ENCODE measurements around the gene C10orf90.

C10orf90 gene

GRCh38 chr10:126628746-126629145, 41.7 kb downstream of the C10orf90 start:
- H3K4me1 ChIP-seq (ENCODE audit: control insufficient read depth, insufficient read depth, low read length) = no peaks in the 10 kb centered on the region
- no peak overlapping the region for H3K4me3 ChIP-seq (ENCODE audit: low read length)
- H3K27me3 ChIP-seq (ENCODE audit: control insufficient read depth, insufficient read depth, low read length) = no peaks in the 10 kb centered on the region
- H3K9me3 ChIP-seq (ENCODE audit: control insufficient read depth, low read length) = no peaks in the 10 kb centered on the region
- H3K36me3 ChIP-seq (ENCODE audit: control insufficient read depth, insufficient read depth, low read length) = no peaks in the 10 kb centered on the region
- no peak overlapping the region for H3K9ac ChIP-seq (ENCODE audit: low read length)

DNA sequence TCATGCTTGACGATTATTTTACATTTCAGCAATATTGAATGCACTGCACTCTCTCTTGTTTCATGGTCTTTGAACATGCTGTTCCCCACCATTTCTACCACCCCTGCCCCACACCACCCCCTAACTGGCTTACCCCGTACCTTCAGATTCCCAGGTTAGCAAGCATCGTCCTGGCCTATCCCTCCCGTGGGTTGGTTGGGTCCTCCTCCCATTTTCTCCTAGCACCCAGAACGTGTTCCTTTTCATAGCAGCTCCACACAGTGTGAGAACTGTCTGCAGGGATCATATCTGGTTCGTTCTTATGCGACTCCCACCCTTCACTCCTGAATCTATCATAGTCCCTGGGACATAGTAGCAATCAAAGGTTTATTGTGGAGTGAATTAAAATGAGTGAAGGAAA, 48.6 kb downstream of the C10orf90 start:
- Histone ChIP-seq H3K4me1 (ENCODE audit: control insufficient read depth, insufficient read depth, low read length) (no peaks in the 10 kb centered on the region), H3K4me3 (ENCODE audit: low read length) (no peak overlapping the region), H3K27me3 (ENCODE audit: control insufficient read depth, insufficient read depth, low read length) (no peaks in the 10 kb centered on the region), H3K9ac (ENCODE audit: low read length) (no peak overlapping the region), H3K36me3 (ENCODE audit: control insufficient read depth, insufficient read depth, low read length) (no peaks in the 10 kb centered on the region), H3K9me3 (ENCODE audit: control insufficient read depth, low read length) (no peaks in the 10 kb centered on the region)

- Histone ChIP-seq H3K9ac (ENCODE audit: low read length) (no peak overlapping the region), H3K9me3 (ENCODE audit: control insufficient read depth, low read length) (no peaks in the 10 kb centered on the region), H3K4me3 (ENCODE audit: low read length) (no peak overlapping the region), H3K4me1 (ENCODE audit: control insufficient read depth, insufficient read depth, low read length) (no peaks in the 10 kb centered on the region), H3K27me3 (ENCODE audit: control insufficient read depth, insufficient read depth, low read length) (no peaks in the 10 kb centered on the region), H3K36me3 (ENCODE audit: control insufficient read depth, insufficient read depth, low read length) (no peaks in the 10 kb centered on the region)
Observed at GRCh38 chr10:126618466-126618865, 52.0 kb downstream of the C10orf90 start.

DNA sequence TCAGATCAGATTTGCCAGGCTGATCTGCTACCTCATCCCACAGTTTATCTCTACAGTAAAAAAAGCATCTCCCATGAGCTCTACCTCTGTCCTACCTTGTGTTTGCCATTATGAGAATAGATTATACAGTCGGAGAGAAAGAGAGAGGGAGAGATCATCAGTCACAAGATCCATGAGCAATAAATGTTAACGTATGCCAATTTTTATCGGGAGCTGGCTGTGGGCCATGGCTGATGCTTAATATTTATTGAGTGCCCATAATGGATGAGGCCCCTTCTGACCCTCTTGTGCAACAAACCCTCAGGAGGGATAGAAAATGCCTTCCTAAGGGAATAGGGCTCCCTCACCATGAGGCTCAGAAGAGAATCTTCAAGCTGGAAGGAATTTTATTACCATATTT, 52.8 kb downstream of the C10orf90 start:
- Histone ChIP-seq H3K4me1 (ENCODE audit: control insufficient read depth, insufficient read depth, low read length) (no peaks in the 10 kb centered on the region), H3K4me3 (ENCODE audit: low read length) (no peak overlapping the region)

GRCh38 chr10:126617208-126617607, 53.3 kb downstream of the C10orf90 start:
- H3K9ac ChIP-seq (ENCODE audit: low read length) = no peak overlapping the region
- H3K4me1 ChIP-seq (ENCODE audit: control insufficient read depth, insufficient read depth, low read length) = no peaks in the 10 kb centered on the region
- no peak overlapping the region for H3K4me3 ChIP-seq (ENCODE audit: low read length)
- H3K27me3 ChIP-seq (ENCODE audit: control insufficient read depth, insufficient read depth, low read length) = no peaks in the 10 kb centered on the region
- H3K36me3 ChIP-seq (ENCODE audit: control insufficient read depth, insufficient read depth, low read length) = no peaks in the 10 kb centered on the region
- H3K9me3 ChIP-seq (ENCODE audit: control insufficient read depth, low read length) = no peaks in the 10 kb centered on the region

More for the DNA sequence above, 52.8 kb downstream of the C10orf90 start:
- H3K27me3 ChIP-seq (ENCODE audit: control insufficient read depth, insufficient read depth, low read length) = no peaks in the 10 kb centered on the region
- H3K9ac ChIP-seq (ENCODE audit: low read length) = no peak overlapping the region
- no peaks in the 10 kb centered on the region for H3K36me3 ChIP-seq (ENCODE audit: control insufficient read depth, insufficient read depth, low read length)
- H3K9me3 ChIP-seq (ENCODE audit: control insufficient read depth, low read length) = no peaks in the 10 kb centered on the region

DNA sequence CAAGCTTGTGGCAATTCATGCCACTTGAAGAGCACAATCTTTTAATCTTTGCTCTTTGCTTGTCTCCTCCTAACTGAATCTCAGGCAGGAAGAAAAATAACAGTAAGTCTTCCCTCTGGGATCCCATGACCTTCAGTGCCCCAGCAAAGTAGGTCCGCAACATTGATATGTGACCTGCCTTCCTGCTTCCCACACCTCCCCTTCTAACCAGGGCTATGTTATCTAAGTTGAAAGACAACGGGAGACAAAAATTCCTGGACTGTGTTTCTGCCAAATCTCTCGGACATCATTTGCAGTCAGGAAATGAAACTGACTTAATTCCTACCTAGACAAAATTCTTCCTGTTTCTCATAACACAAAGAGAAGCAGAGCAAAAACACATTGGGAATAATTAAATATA, 53.8 kb downstream of the C10orf90 start:
- Histone ChIP-seq H3K27me3 (ENCODE audit: control insufficient read depth, insufficient read depth, low read length) (no peaks in the 10 kb centered on the region), H3K36me3 (ENCODE audit: control insufficient read depth, insufficient read depth, low read length) (no peaks in the 10 kb centered on the region), H3K9ac (ENCODE audit: low read length) (no peak overlapping the region), H3K4me3 (ENCODE audit: low read length) (no peak overlapping the region), H3K9me3 (ENCODE audit: control insufficient read depth, low read length) (no peaks in the 10 kb centered on the region), H3K4me1 (ENCODE audit: control insufficient read depth, insufficient read depth, low read length) (no peaks in the 10 kb centered on the region)

- Histone ChIP-seq H3K4me3 (ENCODE audit: low read length) (no peak overlapping the region), H3K9ac (ENCODE audit: low read length) (no peak overlapping the region), H3K36me3 (ENCODE audit: control insufficient read depth, insufficient read depth, low read length) (no peaks in the 10 kb centered on the region), H3K4me1 (ENCODE audit: control insufficient read depth, insufficient read depth, low read length) (no peaks in the 10 kb centered on the region), H3K9me3 (ENCODE audit: control insufficient read depth, low read length) (no peaks in the 10 kb centered on the region), H3K27me3 (ENCODE audit: control insufficient read depth, insufficient read depth, low read length) (no peaks in the 10 kb centered on the region)
Observed at GRCh38 chr10:126611303-126611702, 59.2 kb downstream of the C10orf90 start.

DNA sequence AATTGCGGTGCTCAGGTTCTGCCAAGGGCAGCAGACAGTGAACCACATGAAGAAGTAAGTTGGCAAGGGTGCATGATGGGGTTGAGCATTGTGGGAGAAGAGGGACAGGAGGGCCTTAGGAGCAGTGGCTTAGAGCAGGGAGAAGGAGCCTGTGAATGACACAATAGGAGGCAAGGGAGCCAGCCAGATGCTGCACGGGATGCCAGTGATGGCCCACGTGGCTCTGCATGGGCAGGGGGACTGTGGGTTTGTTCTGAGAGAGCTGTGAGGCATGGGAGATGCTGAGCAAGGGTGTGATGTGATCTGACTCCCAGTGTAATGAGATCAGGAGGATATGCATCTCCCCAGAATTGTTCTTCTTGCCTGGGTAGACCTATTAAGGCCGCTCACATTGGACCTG, 60.9 kb downstream of the C10orf90 start:
- no peak overlapping the region for H3K9ac ChIP-seq (ENCODE audit: low read length)
- H3K4me3 ChIP-seq (ENCODE audit: low read length) = no peak overlapping the region
- H3K36me3 ChIP-seq (ENCODE audit: control insufficient read depth, insufficient read depth, low read length) = no peaks in the 10 kb centered on the region
- H3K27me3 ChIP-seq (ENCODE audit: control insufficient read depth, insufficient read depth, low read length) = no peaks in the 10 kb centered on the region
- H3K4me1 ChIP-seq (ENCODE audit: control insufficient read depth, insufficient read depth, low read length) = no peaks in the 10 kb centered on the region
- no peaks in the 10 kb centered on the region for H3K9me3 ChIP-seq (ENCODE audit: control insufficient read depth, low read length)

DNA sequence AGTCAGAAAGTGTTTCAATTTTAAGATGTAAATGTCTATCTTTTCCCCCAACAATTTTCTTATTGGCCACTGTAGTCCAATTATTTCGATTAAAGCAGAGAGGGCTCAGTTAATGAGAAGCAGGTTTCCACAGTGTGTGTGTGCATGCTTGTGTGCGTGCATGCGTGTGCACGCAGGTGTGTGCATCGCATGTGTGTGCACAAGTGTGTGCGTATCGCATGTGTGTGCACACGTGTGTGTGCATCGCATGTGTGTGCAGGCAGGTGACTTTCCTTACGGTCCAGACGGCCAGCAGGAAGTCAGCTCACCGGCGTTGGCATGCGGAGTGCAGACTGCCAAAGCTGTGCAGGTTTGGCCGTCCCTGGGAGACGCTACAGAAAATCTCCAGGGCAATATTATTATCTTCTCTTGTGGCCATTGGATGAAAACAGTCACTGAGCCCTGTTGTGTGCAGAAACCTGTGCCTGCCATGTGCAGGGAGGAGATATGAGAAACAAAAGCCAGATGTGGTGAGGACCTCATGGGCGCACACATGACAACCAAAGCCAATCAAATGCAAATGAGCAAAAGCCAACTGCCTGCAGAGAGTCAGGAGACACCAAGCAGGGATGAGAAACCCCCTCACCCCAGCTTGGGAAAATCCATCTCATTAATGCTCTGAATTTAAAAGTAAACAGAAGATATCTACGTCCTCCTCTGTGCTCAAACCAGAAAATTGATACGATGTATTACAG, 70.4 kb downstream of the C10orf90 start:
- no peaks in the 10 kb centered on the region for H3K4me1 ChIP-seq (ENCODE audit: control insufficient read depth, insufficient read depth, low read length)
- H3K9me3 ChIP-seq (ENCODE audit: control insufficient read depth, low read length) = no peaks in the 10 kb centered on the region
- H3K9ac ChIP-seq (ENCODE audit: low read length) = no peak overlapping the region
- no peak overlapping the region for H3K4me3 ChIP-seq (ENCODE audit: low read length)
- no peaks in the 10 kb centered on the region for H3K36me3 ChIP-seq (ENCODE audit: control insufficient read depth, insufficient read depth, low read length)
- H3K27me3 ChIP-seq (ENCODE audit: control insufficient read depth, insufficient read depth, low read length) = no peaks in the 10 kb centered on the region

DNA sequence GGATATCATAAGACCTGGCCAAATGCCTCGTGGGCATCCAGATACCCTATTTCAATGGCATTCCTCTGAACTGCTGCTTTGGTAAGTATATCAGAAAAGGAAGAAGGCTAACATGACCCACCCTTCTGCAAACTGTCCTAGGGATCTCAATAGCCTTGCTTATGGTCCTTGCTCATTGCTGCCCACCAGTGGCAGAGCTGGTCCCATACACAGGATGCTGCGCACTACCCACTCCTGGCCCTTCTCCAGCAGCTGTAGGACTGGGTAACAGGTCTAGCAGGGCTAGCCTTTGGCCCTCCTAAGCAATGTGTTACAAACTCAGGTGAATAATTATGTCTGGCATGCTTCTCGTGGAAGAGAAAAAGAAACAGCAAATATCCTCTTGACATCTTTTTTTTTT, 72.5 kb downstream of the C10orf90 start:
- no peak overlapping the region for H3K4me3 ChIP-seq (ENCODE audit: low read length)
- H3K9ac ChIP-seq (ENCODE audit: low read length) = no peak overlapping the region
- no peaks in the 10 kb centered on the region for H3K27me3 ChIP-seq (ENCODE audit: control insufficient read depth, insufficient read depth, low read length)
- no peaks in the 10 kb centered on the region for H3K9me3 ChIP-seq (ENCODE audit: control insufficient read depth, low read length)
- no peaks in the 10 kb centered on the region for H3K36me3 ChIP-seq (ENCODE audit: control insufficient read depth, insufficient read depth, low read length)
- no peaks in the 10 kb centered on the region for H3K4me1 ChIP-seq (ENCODE audit: control insufficient read depth, insufficient read depth, low read length)

- no peak overlapping the region for H3K4me3 ChIP-seq (ENCODE audit: low read length)
- no peaks in the 10 kb centered on the region for H3K36me3 ChIP-seq (ENCODE audit: control insufficient read depth, insufficient read depth, low read length)
- H3K27me3 ChIP-seq (ENCODE audit: control insufficient read depth, insufficient read depth, low read length) = no peaks in the 10 kb centered on the region
Observed at GRCh38 chr10:126597211-126597610, 73.3 kb downstream of the C10orf90 start.

DNA sequence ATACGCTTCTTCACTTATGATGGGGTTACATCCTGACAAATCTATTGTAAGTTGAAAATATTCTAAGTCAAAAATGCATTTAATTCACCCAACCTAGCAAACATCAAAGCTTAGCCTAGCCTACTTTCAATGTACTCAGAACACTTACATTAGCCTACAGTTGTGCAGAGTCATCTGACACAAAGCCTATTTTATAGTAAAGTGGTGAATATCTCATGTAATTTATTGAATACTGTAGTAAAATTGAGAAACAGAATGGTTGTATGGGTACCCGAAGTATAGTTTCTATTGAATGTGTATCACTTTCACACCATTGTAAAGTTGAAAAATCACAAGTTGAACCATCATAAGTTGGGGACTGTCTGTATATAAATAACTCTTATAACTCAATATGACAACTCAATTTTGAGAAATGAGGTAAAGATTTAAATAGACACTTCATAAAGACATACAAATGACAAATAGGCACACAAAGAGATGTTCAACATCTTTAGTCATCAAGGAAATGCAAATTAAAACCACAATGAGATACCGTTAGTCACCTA, 73.9 kb downstream of the C10orf90 start:
- Histone ChIP-seq H3K4me1 (ENCODE audit: control insufficient read depth, insufficient read depth, low read length) (no peaks in the 10 kb centered on the region), H3K4me3 (ENCODE audit: low read length) (no peak overlapping the region), H3K9me3 (ENCODE audit: control insufficient read depth, low read length) (no peaks in the 10 kb centered on the region), H3K9ac (ENCODE audit: low read length) (no peak overlapping the region), H3K27me3 (ENCODE audit: control insufficient read depth, insufficient read depth, low read length) (no peaks in the 10 kb centered on the region), H3K36me3 (ENCODE audit: control insufficient read depth, insufficient read depth, low read length) (no peaks in the 10 kb centered on the region)

More at GRCh38 chr10:126597211-126597610, 73.3 kb downstream of the C10orf90 start:
- Histone ChIP-seq H3K4me1 (ENCODE audit: control insufficient read depth, insufficient read depth, low read length) (no peaks in the 10 kb centered on the region), H3K9me3 (ENCODE audit: control insufficient read depth, low read length) (no peaks in the 10 kb centered on the region), H3K9ac (ENCODE audit: low read length) (no peak overlapping the region)

Measured in mucosa of stomach (tissue), 1 donor.